ENCODE data around the gene GLI2.

The GLI2 gene

GRCh38 chr2:120738786-120739437 lies 3.2 kb downstream of the GLI2 start:
- DNase-seq (ENCODE audit: low spot score): no peak

GRCh38 chr2:120739438-120740090 lies 3.9 kb downstream of the GLI2 start:
- no peak for DNase-seq (ENCODE audit: low spot score)

- DNase-seq (ENCODE audit: low spot score): no peak
These were observed 4.7 kb downstream of the GLI2 start for GRCh38 chr2:120740375-120740764.

- DNase-seq (ENCODE audit: low spot score): peak; percentile 38
These were observed 5.3 kb downstream of the GLI2 start for GRCh38 chr2:120740765-120741524.

GRCh38 chr2:120741571-120742561 lies 6.2 kb downstream of the GLI2 start:
- DNase-seq (ENCODE audit: low spot score): peak; percentile 71

GRCh38 chr2:120743657-120744056 lies 8.0 kb downstream of the GLI2 start:
- no peak for DNase-seq (ENCODE audit: low spot score)

- no peak for DNase-seq (ENCODE audit: low spot score)
These were observed 9.1 kb downstream of the GLI2 start for GRCh38 chr2:120744817-120745216.

- no peak for DNase-seq (ENCODE audit: low spot score)
These were observed 9.9 kb downstream of the GLI2 start for GRCh38 chr2:120745420-120746111.

- DNase-seq (ENCODE audit: low spot score): no peak
These were observed 10.5 kb downstream of the GLI2 start for GRCh38 chr2:120746144-120746543.

GRCh38 chr2:120747281-120747680 lies 11.6 kb downstream of the GLI2 start:
- no peak for DNase-seq (ENCODE audit: low spot score)

GRCh38 chr2:120747706-120748105 lies 12.0 kb downstream of the GLI2 start:
- no peak for DNase-seq (ENCODE audit: low spot score)

- DNase-seq (ENCODE audit: low spot score): no peak
These were observed 12.6 kb downstream of the GLI2 start for GRCh38 chr2:120748310-120748709.

- no peak for DNase-seq (ENCODE audit: low spot score)
These were observed 13.1 kb downstream of the GLI2 start for GRCh38 chr2:120748741-120749140.

GRCh38 chr2:120749506-120750431 lies 14.1 kb downstream of the GLI2 start:
- no peak for DNase-seq (ENCODE audit: low spot score)

GRCh38 chr2:120750488-120751210 lies 15.0 kb downstream of the GLI2 start:
- no peak for DNase-seq (ENCODE audit: low spot score)

GRCh38 chr2:120751553-120751952 lies 15.9 kb downstream of the GLI2 start:
- no peak for DNase-seq (ENCODE audit: low spot score)

GRCh38 chr2:120754067-120754960 lies 18.6 kb downstream of the GLI2 start:
- DNase-seq (ENCODE audit: low spot score): no peak
